ENCODE measurements around the gene NCKAP5.

GRCh38 chr2:133422931-133423351, 145.3 kb downstream of the NCKAP5 start:
- no peak for TF ChIP-seq CTCF (conservative IDR thresholded peaks at IDR 0.05)
- TF ChIP-seq EZH2 (IDR thresholded peaks at IDR 0.05; ENCODE audit: low read depth): no peak
